PC-3 (cell line): ENCODE measurements around the gene BCKDHB.

Experiments
- CTCF ChIP-seq: fragments of 300-600 bp; sonication (generic); conservative IDR thresholded peaks from 2 replicates; pipeline ENCODE4 v1.5.1; 2017; ENCODE audit warnings: antibody characterized with exemption, low read depth, mild to moderate bottlenecking, low read length
- EZH2 ChIP-seq: fragments of 300-600 bp; sonication (generic); IDR thresholded peaks from one replicate; pipeline ENCODE4 v1.6.1; 2017; ENCODE audit warnings: antibody characterized with exemption, mild to moderate bottlenecking, low read length; ENCODE audit not compliant: unreplicated experiment
- EZH2phosphoT487 ChIP-seq: fragments of 300-600 bp; sonication (generic); IDR thresholded peaks from 2 replicates; pipeline ENCODE4 v1.6.1; 2018; ENCODE audit warnings: mild to moderate bottlenecking, antibody characterized with exemption, low read length, borderline replicate concordance

DNA sequence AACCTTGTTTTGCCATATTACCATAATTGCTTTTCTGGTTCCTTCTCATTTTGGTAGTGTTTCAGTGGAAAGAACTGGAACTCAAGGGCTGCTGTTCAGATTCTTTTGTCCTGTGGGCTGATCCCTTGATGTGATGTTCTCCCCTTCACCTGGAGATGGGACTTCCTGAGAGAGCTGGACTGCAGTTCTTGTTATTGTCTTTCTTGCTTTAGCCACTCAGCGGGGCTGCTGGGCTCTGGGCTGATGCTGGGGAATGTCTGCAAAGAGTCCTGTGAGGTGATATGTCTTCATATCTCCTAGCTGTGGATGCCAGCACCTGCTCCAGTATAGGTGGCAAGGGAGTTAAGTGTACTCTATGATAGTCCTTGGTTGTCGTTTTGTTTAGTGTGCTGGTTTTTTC, 79.0 kb downstream of the BCKDHB start:
- TF ChIP-seq CTCF (no peak), EZH2 (no peak), EZH2phosphoT487 (no peak)
